Spleen (tissue), 11 donors: Measurements from ENCODE around the gene HGFAC. TPM values are rescaled to one million over a fixed set of nuclear protein-coding genes. Genes with fewer than 3 reads are reported as not detected.

Experiments
- DNase-seq: peaks from one replicate; pipeline ENCODE4 v3.0.0-alpha.2; 2020
- H3K27ac ChIP-seq, 8 donors: fragments of 200-600 bp; sonication (generic) in 7 of 8; 1 replicate in 4 of 8; 2 replicates in 4 of 8; pipeline versions ENCODE4 v1.5.0 to v1.8.0; 2016 to 2021; ENCODE audit warnings: inconsistent platforms in 4 of 8, mild to moderate bottlenecking in 4 of 8, moderate library complexity in 1 of 8
- H3K27me3 ChIP-seq, 7 donors: fragments of 200-600 bp; sonication (generic) in 6 of 7; replicated peaks in 1 of 7; 1 replicate in 4 of 7; 2 replicates in 3 of 7; pipeline versions ENCODE4 v1.5.0 to v1.8.0; 2016 to 2021; ENCODE audit warnings: inconsistent platforms in 3 of 7, mild to moderate bottlenecking in 1 of 7
- H3K36me3 ChIP-seq, 6 donors: fragments of 200-600 bp; sonication (generic) in 5 of 6; 1 replicate in 4 of 6; 2 replicates in 2 of 6; pipeline versions ENCODE4 v1.5.0 to v1.8.0; 2016 to 2021; ENCODE audit warnings: inconsistent platforms in 2 of 6
- H3K4me1 ChIP-seq, 6 donors: fragments of 200-600 bp; sonication (generic) in 5 of 6; 1 replicate in 3 of 6; 2 replicates in 3 of 6; pipeline versions ENCODE4 v1.5.0 to v1.8.0; 2016 to 2021; ENCODE audit warnings: inconsistent platforms in 3 of 6
- H3K4me3 ChIP-seq, 8 donors: fragments of 200-600 bp; sonication (generic) in 7 of 8; 1 replicate in 4 of 8; 2 replicates in 4 of 8; pipeline versions ENCODE4 v1.5.0 to v1.8.0; 2016 to 2021; ENCODE audit warnings: inconsistent platforms in 4 of 8, mild to moderate bottlenecking in 4 of 8, moderate library complexity in 2 of 8
- H3K9me3 ChIP-seq, 8 donors: fragments of 200-600 bp; sonication (generic) in 7 of 8; 1 replicate in 4 of 8; 2 replicates in 4 of 8; pipeline versions ENCODE4 v1.5.0 to v1.8.0; 2016 to 2021; ENCODE audit warnings: inconsistent platforms in 4 of 8
- POLR2A ChIP-seq, 3 donors: fragments of 450-650 bp; IDR thresholded peaks; one replicate each; pipeline ENCODE4 v1.5.1; 2017; ENCODE audit warnings: antibody characterized with exemption in 3 of 3, mild to moderate bottlenecking in 1 of 3
- POLR2AphosphoS5 ChIP-seq, 3 donors: sonication (generic); formaldehyde crosslinking; IDR thresholded peaks; one replicate each; pipeline ENCODE4 v1.5.1; 2017; ENCODE audit warnings: antibody characterized with exemption in 3 of 3
- WGBS, 5 donors: extraction: QIAGEN DNeasy Blood & Tissue Kit in 3 of 5; methylation state at CpG; one replicate each; pipeline versions ENCODE4 v1.1.5 to v1.1.7; 2013 to 2018; 5-methylcytosine and 5-hydroxymethylcytosine counted together
- intact Hi-C: fragments of 100-400 bp; cut with DNase I; formaldehyde crosslinking; loops from one replicate; pipeline ENCODE4 v1.15.0; 2023; ENCODE audit warnings: low total_unique reads
- polyA plus RNA-seq, 3 donors: library from polyadenylated mRNA; stranded (reverse); fragments of 200-250 nt; gene quantifications; one replicate each; pipeline ENCODE4 v1.2.1, GENCODE V29; 2013
- total RNA-seq, 7 donors: library from RNA; depleted of rRNA in 3 of 7; stranded (reverse); fragments of >200 nt in 3 of 7; fragmentation: NEBNext Ultra II Directional in 4 of 7; extraction: Animal tissue kit (Norgen Biotek cat#: 25700) in 4 of 7; gene quantifications; one replicate each; pipeline versions ENCODE4 v1.1.0 to v1.2.1, GENCODE V29; 2016 to 2021
- TF ChIP-seq, protein P1 (sequence below), 11 experiments: fragments of 200-600 bp in 7 of 11; fragments of 450-650 bp in 4 of 11; sonication (generic) in 4 of 11; IDR thresholded peaks in 8 of 11; conservative IDR thresholded peaks in 3 of 11; 1 replicate in 7 of 11; 2 replicates in 4 of 11; pipeline versions ENCODE4 v1.4.0 to v1.8.0; 2016 to 2021; ENCODE audit warnings: antibody characterized with exemption in 11 of 11, inconsistent platforms in 4 of 11, mild to moderate bottlenecking in 1 of 11
- donor health status: healthy with polysubstance abuse.
- donor health status: DM: no; HTN: no; CAD: no; lungs with moderate emphysema.
- donor health status: DM: no; HTN: no; CAD: no.
- donor health status: Bipolar disorder and iron deficiency.
- donor health status: healthy.
- donor health status: DM: no; HTN: no; CAD: no.
- donor health status: DM: yes; HTN: yes; CAD: no.

Gene HGFAC
- total and polyA plus RNA-seq, 10 donors, result 0.11 to 0.47 (median 0.32) TPM; not detected in 5

DNA sequence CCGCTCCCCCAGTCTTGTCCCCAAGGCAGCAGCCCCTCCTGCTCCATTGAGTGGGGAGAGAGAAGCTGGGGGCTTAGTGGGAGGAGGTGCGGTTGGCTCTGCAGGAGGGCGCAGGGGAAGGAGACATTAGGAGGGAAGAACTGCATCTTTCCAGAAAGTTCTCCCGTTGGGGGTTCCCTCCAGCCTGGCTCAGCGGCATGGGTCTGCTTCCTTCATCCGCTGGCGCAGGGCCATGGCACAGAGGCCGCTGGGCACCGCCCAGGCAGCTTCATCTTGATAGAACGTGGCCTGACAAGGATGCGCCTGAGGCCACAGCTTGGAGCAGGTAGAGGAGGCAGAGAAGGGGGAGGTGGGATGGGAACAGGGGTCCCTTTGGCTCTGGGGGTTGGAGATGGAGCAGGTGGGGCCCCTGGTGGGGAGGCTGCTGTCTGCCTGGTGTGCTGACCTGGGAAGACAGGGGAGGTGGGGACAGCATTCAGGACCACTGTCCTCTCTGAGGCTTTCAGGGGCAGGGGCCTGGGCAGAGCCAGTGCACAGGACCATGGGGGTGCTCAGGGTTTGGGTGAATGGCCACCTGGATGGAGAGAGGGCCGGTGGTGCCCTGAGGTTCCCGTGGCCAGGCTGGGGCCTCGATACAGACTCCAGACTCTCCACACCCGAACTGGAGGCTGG lies 33.4 kb downstream of the HGFAC start:
- H3K9me3 ChIP-seq, result no peaks in the 10 kb centered on the region
- H3K27ac ChIP-seq, result no peak overlapping the region
- peak; percentile 60 for DNase-seq
- H3K4me1 ChIP-seq, result peaks cover 0 to 1% (median under 1%) of the 10 kb centered on the region in 6 donors
- H3K27me3 ChIP-seq, result peaks cover 0 to 93% (median 13%) of the 10 kb centered on the region in 7 donors
- no peak for TF ChIP-seq POLR2AphosphoS5 (IDR thresholded peaks at IDR 0.05)
- TF ChIP-seq POLR2A (IDR thresholded peaks at IDR 0.05), result no peak
- TF ChIP-seq, protein P1, sequence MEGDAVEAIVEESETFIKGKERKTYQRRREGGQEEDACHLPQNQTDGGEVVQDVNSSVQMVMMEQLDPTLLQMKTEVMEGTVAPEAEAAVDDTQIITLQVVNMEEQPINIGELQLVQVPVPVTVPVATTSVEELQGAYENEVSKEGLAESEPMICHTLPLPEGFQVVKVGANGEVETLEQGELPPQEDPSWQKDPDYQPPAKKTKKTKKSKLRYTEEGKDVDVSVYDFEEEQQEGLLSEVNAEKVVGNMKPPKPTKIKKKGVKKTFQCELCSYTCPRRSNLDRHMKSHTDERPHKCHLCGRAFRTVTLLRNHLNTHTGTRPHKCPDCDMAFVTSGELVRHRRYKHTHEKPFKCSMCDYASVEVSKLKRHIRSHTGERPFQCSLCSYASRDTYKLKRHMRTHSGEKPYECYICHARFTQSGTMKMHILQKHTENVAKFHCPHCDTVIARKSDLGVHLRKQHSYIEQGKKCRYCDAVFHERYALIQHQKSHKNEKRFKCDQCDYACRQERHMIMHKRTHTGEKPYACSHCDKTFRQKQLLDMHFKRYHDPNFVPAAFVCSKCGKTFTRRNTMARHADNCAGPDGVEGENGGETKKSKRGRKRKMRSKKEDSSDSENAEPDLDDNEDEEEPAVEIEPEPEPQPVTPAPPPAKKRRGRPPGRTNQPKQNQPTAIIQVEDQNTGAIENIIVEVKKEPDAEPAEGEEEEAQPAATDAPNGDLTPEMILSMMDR (IDR thresholded peaks at IDR 0.05 in 8 of 11, conservative IDR thresholded peaks at IDR 0.05 in 3 of 11), result no peak
- no peak overlapping the region for H3K4me3 ChIP-seq
- no peaks in the 10 kb centered on the region for H3K36me3 ChIP-seq
- intact Hi-C loops, result no loop called here
- WGBS, 5 donors, result 79 to 82% (median 81%) methylated on average over 14 to 15 of the region's 15 CpGs

DNA sequence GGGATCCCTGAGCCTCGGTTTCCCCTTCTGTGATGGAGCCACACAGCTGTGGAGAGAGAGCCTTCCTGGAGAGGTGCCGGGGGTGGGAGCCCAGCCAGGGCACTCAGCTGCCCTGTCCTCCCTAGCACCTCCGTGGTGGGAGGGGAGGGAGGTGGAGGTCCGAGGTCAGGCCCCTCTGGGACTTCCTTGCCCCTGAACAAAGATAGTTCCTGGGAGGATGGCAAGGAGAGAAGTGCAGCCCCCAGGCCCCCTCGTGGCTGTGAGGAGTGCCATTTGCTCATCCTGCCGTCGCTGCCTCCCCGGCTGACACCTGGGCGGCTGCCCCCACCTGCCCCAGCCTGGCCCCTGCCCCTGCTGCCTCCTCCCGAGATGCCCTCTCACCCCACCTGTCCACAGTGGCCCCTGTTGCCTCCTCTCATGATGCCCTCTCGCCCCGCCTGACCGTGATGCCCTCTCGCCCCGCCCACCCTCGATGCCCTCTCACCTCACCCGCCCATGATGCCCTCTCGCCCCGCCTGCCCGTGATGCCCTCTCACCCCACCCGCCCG lies 34.0 kb downstream of the HGFAC start:
- DNase-seq, result peak; percentile 57

GRCh38 chr4:3476341-3476747 lies 34.6 kb downstream of the HGFAC start:
- Histone ChIP-seq H3K9me3 (no peaks in the 10 kb centered on the region), H3K36me3 (no peaks in the 10 kb centered on the region), H3K27ac (no peak overlapping the region), H3K4me1 (peaks cover 0 to 11% (median 4%) of the 10 kb centered on the region in 6 donors), H3K27me3 (peaks cover 0 to 98% (median 17%) of the 10 kb centered on the region in 7 donors), H3K4me3 (no peak overlapping the region)
- DNase-seq, result peak; percentile 62
- TF ChIP-seq, protein P1 (IDR thresholded peaks at IDR 0.05 in 8 of 11, conservative IDR thresholded peaks at IDR 0.05 in 3 of 11), result no peak
- TF ChIP-seq POLR2A (IDR thresholded peaks at IDR 0.05) (no peak), POLR2AphosphoS5 (IDR thresholded peaks at IDR 0.05) (no peak)
- 85 to 95% (median 87%) methylated on average over 20 to 22 of the region's 22 CpGs for WGBS, 5 donors
- intact Hi-C loops, result no loop called here

More for the DNA sequence above, 34.0 kb downstream of the HGFAC start:
- no peak for TF ChIP-seq POLR2AphosphoS5 (IDR thresholded peaks at IDR 0.05)
- TF ChIP-seq, protein P1 (IDR thresholded peaks at IDR 0.05 in 8 of 11, conservative IDR thresholded peaks at IDR 0.05 in 3 of 11), result no peak
- no peak for TF ChIP-seq POLR2A (IDR thresholded peaks at IDR 0.05)
- Histone ChIP-seq H3K27ac (no peak overlapping the region), H3K4me3 (no peak overlapping the region), H3K27me3 (peaks cover 0 to 98% (median 16%) of the 10 kb centered on the region in 7 donors), H3K36me3 (no peaks in the 10 kb centered on the region), H3K9me3 (no peaks in the 10 kb centered on the region), H3K4me1 (peaks cover 0 to 7% (median 4%) of the 10 kb centered on the region in 6 donors)
- intact Hi-C loops, result no loop called here
- WGBS, 5 donors, result 59 to 81% (median 77%) methylated on average over 18 to 22 of the region's 22 CpGs
